OCI-LY7 (cell line): Measurements from ENCODE around the gene RDH16.

Source experiments
- EZH2phosphoT487 ChIP-seq: fragments of 200-600 bp; sonication (generic); IDR thresholded peaks from 2 replicates; pipeline ENCODE4 v1.6.1; 2018; ENCODE audit warnings: low read depth, borderline replicate concordance, mild to moderate bottlenecking, mixed run types, antibody characterized with exemption, low read length, moderate library complexity, mixed read lengths
- TF ChIP-seq, protein P1 (sequence below): fragments of 200-600 bp; sonication (generic); conservative IDR thresholded peaks from 2 replicates; pipeline ENCODE4 v1.5.1; 2014; ENCODE audit warnings: mild to moderate bottlenecking, antibody characterized with exemption, low read length, moderate library complexity, mixed read lengths

GRCh38 chr12:56933826-56934625 is 23.4 kb downstream of the RDH16 start, which contains the start of gene SDR9C7:
- TF ChIP-seq, protein P1, sequence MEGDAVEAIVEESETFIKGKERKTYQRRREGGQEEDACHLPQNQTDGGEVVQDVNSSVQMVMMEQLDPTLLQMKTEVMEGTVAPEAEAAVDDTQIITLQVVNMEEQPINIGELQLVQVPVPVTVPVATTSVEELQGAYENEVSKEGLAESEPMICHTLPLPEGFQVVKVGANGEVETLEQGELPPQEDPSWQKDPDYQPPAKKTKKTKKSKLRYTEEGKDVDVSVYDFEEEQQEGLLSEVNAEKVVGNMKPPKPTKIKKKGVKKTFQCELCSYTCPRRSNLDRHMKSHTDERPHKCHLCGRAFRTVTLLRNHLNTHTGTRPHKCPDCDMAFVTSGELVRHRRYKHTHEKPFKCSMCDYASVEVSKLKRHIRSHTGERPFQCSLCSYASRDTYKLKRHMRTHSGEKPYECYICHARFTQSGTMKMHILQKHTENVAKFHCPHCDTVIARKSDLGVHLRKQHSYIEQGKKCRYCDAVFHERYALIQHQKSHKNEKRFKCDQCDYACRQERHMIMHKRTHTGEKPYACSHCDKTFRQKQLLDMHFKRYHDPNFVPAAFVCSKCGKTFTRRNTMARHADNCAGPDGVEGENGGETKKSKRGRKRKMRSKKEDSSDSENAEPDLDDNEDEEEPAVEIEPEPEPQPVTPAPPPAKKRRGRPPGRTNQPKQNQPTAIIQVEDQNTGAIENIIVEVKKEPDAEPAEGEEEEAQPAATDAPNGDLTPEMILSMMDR: no peak
- TF ChIP-seq EZH2phosphoT487: no peak
